ENCODE data around the gene PCDH1.
"Not testable (repeated sequence)": the region's sequence is repeated elsewhere in the genome, so short reads cannot be mapped to it uniquely, and the experiment has no call there.

GRCh38 chr5:141820686-141821085, 57.5 kb downstream of the PCDH1 start:
- not testable (repeated sequence) for TF ChIP-seq ZNF70 (CRISPR knock-in tag; IDR thresholded peaks at IDR 0.05); ZNF565 (CRISPR knock-in tag; conservative IDR thresholded peaks at IDR 0.05; ENCODE audit: low read depth); PATZ1 (CRISPR knock-in tag; IDR thresholded peaks at IDR 0.05; ENCODE audit: borderline replicate concordance); ESRRG (CRISPR knock-in tag; IDR thresholded peaks at IDR 0.05); ARNTL (CRISPR knock-in tag; IDR thresholded peaks at IDR 0.05; ENCODE audit: borderline replicate concordance, low read depth); GLIS3 (CRISPR knock-in tag; IDR thresholded peaks at IDR 0.05); ZFP30 (CRISPR knock-in tag; IDR thresholded peaks at IDR 0.05); CSRNP3 (CRISPR knock-in tag; IDR thresholded peaks at IDR 0.05)

Data from SK-N-SH treated with all-trans-retinoic acid at 6 μM for 48 hours (cell line).